ENCODE results near the gene SLC35E2B.

The SLC35E2B gene

GRCh38 chr1:1629430-1630190 is 63.0 kb downstream of the SLC35E2B start:
- Histone ChIP-seq H3K4me2 (ENCODE audit: low read depth, low read length, poor library complexity, severe bottlenecking) (no peak overlapping the region), H3K4me3 (ENCODE audit: low read length, poor library complexity, severe bottlenecking) (no peak overlapping the region)

GRCh38 chr1:1628754-1629429 is 63.7 kb downstream of the SLC35E2B start:
- Histone ChIP-seq H3K4me3 (ENCODE audit: low read length, poor library complexity, severe bottlenecking) (no peak overlapping the region), H3K4me1 (ENCODE audit: insufficient read depth, low read length, poor library complexity, severe bottlenecking) (no peaks in the 10 kb centered on the region), H2AFZ (ENCODE audit: low read length) (no peak overlapping the region), H3K79me2 (ENCODE audit: insufficient read depth, low read length) (no peaks in the 10 kb centered on the region), H3K27me3 (ENCODE audit: insufficient read depth, low read length, poor library complexity, severe bottlenecking) (no peaks in the 10 kb centered on the region), H4K20me1 (ENCODE audit: insufficient read depth, low read length, poor library complexity, severe bottlenecking) (no peaks in the 10 kb centered on the region), H3F3A (ENCODE audit: low read depth) (no peaks in the 10 kb centered on the region), H3K9ac (ENCODE audit: low read depth, low read length, poor library complexity, severe bottlenecking) (no peak overlapping the region), H3K9me2 (replicated peaks; ENCODE audit: low read depth, low read length) (no peaks in the 10 kb centered on the region), H3K4me2 (ENCODE audit: low read depth, low read length, poor library complexity, severe bottlenecking) (no peak overlapping the region), H3K36me3 (ENCODE audit: insufficient read depth, low read length) (no peaks in the 10 kb centered on the region), H3K9me3 (ENCODE audit: insufficient read depth, low read depth, low read length) (no peaks in the 10 kb centered on the region)
- TF ChIP-seq CTCF (conservative IDR thresholded peaks at IDR 0.05; ENCODE audit: low read length) (no peak), EZH2phosphoT487 (IDR thresholded peaks at IDR 0.05; ENCODE audit: borderline replicate concordance) (no peak)

More at GRCh38 chr1:1629430-1630190, 63.0 kb downstream of the SLC35E2B start:
- Histone ChIP-seq H4K20me1 (ENCODE audit: insufficient read depth, low read length, poor library complexity, severe bottlenecking) (no peaks in the 10 kb centered on the region), H3K79me2 (ENCODE audit: insufficient read depth, low read length) (no peaks in the 10 kb centered on the region), H3F3A (ENCODE audit: low read depth) (no peaks in the 10 kb centered on the region), H3K27me3 (ENCODE audit: insufficient read depth, low read length, poor library complexity, severe bottlenecking) (no peaks in the 10 kb centered on the region), H3K9ac (ENCODE audit: low read depth, low read length, poor library complexity, severe bottlenecking) (no peak overlapping the region), H3K9me3 (ENCODE audit: insufficient read depth, low read depth, low read length) (no peaks in the 10 kb centered on the region), H2AFZ (ENCODE audit: low read length) (no peak overlapping the region), H3K36me3 (ENCODE audit: insufficient read depth, low read length) (no peaks in the 10 kb centered on the region), H3K9me2 (replicated peaks; ENCODE audit: low read depth, low read length) (no peaks in the 10 kb centered on the region), H3K4me1 (ENCODE audit: insufficient read depth, low read length, poor library complexity, severe bottlenecking) (no peaks in the 10 kb centered on the region)
- TF ChIP-seq EZH2phosphoT487 (IDR thresholded peaks at IDR 0.05; ENCODE audit: borderline replicate concordance), result no peak

GRCh38 chr1:1627829-1628753 is 64.5 kb downstream of the SLC35E2B start:
- H3F3A ChIP-seq (ENCODE audit: low read depth), result no peaks in the 10 kb centered on the region
- no peak overlapping the region for H3K4me2 ChIP-seq (ENCODE audit: low read depth, low read length, poor library complexity, severe bottlenecking)
- no peaks in the 10 kb centered on the region for H3K9me3 ChIP-seq (ENCODE audit: insufficient read depth, low read depth, low read length)
- no peak overlapping the region for H3K9ac ChIP-seq (ENCODE audit: low read depth, low read length, poor library complexity, severe bottlenecking)
- H3K4me1 ChIP-seq (ENCODE audit: insufficient read depth, low read length, poor library complexity, severe bottlenecking), result no peaks in the 10 kb centered on the region
- H3K4me3 ChIP-seq (ENCODE audit: low read length, poor library complexity, severe bottlenecking), result no peak overlapping the region
- TF ChIP-seq EZH2phosphoT487 (IDR thresholded peaks at IDR 0.05; ENCODE audit: borderline replicate concordance), result no peak
- no peak for TF ChIP-seq CTCF (conservative IDR thresholded peaks at IDR 0.05; ENCODE audit: low read length)
- H3K79me2 ChIP-seq (ENCODE audit: insufficient read depth, low read length), result no peaks in the 10 kb centered on the region
- no peak overlapping the region for H2AFZ ChIP-seq (ENCODE audit: low read length)
- H3K9me2 ChIP-seq (replicated peaks; ENCODE audit: low read depth, low read length), result no peaks in the 10 kb centered on the region
- H4K20me1 ChIP-seq (ENCODE audit: insufficient read depth, low read length, poor library complexity, severe bottlenecking), result no peaks in the 10 kb centered on the region
- no peaks in the 10 kb centered on the region for H3K27me3 ChIP-seq (ENCODE audit: insufficient read depth, low read length, poor library complexity, severe bottlenecking)
- no peaks in the 10 kb centered on the region for H3K36me3 ChIP-seq (ENCODE audit: insufficient read depth, low read length)
